ENCODE measurements around the gene SAMD4A.

SAMD4A gene

GRCh38 chr14:54556535-54556934 lies 10.4 kb upstream of the SAMD4A start:
- no peaks in the 10 kb centered on the region for H3K79me2 ChIP-seq (ENCODE audit: insufficient read depth, low read length)
- H3K4me2 ChIP-seq (ENCODE audit: low read length), result no peak overlapping the region
- no peaks in the 10 kb centered on the region for H3K9me3 ChIP-seq (ENCODE audit: low read length)
- H2AFZ ChIP-seq (ENCODE audit: low read length), result no peak overlapping the region
- no peaks in the 10 kb centered on the region for H4K20me1 ChIP-seq (ENCODE audit: insufficient read depth, low read length)
- no peaks in the 10 kb centered on the region for H3K4me1 ChIP-seq (ENCODE audit: insufficient read depth, low read length, severe bottlenecking)
- no peaks in the 10 kb centered on the region for H3K9me2 ChIP-seq (ENCODE audit: low read depth, low read length)
- no peaks in the 10 kb centered on the region for H3F3A ChIP-seq (ENCODE audit: insufficient read depth, low read length)
- TF ChIP-seq EZH2 (IDR thresholded peaks at IDR 0.05; ENCODE audit: borderline replicate concordance, low read length) (no peak), CTCF (IDR thresholded peaks at IDR 0.05; ENCODE audit: low read length) (no peak)
- H3K36me3 ChIP-seq (ENCODE audit: insufficient read depth, low read length), result no peaks in the 10 kb centered on the region
- H3K9ac ChIP-seq (ENCODE audit: low read length), result no peak overlapping the region
- no peak overlapping the region for H3K4me3 ChIP-seq (ENCODE audit: low read depth, low read length, poor library complexity, severe bottlenecking)
- H3K27me3 ChIP-seq (ENCODE audit: insufficient read depth, low read length), result no peaks in the 10 kb centered on the region
- no peak overlapping the region for H3K27ac ChIP-seq (ENCODE audit: low read depth, low read length, poor library complexity, severe bottlenecking)

GRCh38 chr14:54562334-54562733 lies 4.6 kb upstream of the SAMD4A start:
- Histone ChIP-seq H3K9me3 (ENCODE audit: low read length) (no peaks in the 10 kb centered on the region), H3K27me3 (ENCODE audit: insufficient read depth, low read length) (no peaks in the 10 kb centered on the region), H3F3A (ENCODE audit: insufficient read depth, low read length) (no peaks in the 10 kb centered on the region), H3K9ac (ENCODE audit: low read length) (no peak overlapping the region), H2AFZ (ENCODE audit: low read length) (no peak overlapping the region), H3K4me2 (ENCODE audit: low read length) (no peak overlapping the region), H3K4me3 (ENCODE audit: low read depth, low read length, poor library complexity, severe bottlenecking) (no peak overlapping the region), H3K36me3 (ENCODE audit: insufficient read depth, low read length) (no peaks in the 10 kb centered on the region), H3K27ac (ENCODE audit: low read depth, low read length, poor library complexity, severe bottlenecking) (no peak overlapping the region), H4K20me1 (ENCODE audit: insufficient read depth, low read length) (no peaks in the 10 kb centered on the region), H3K79me2 (ENCODE audit: insufficient read depth, low read length) (no peaks in the 10 kb centered on the region), H3K9me2 (ENCODE audit: low read depth, low read length) (no peaks in the 10 kb centered on the region), H3K4me1 (ENCODE audit: insufficient read depth, low read length, severe bottlenecking) (peaks cover 24% of the 10 kb centered on the region)
- no peak for TF ChIP-seq EZH2 (IDR thresholded peaks at IDR 0.05; ENCODE audit: borderline replicate concordance, low read length)
- TF ChIP-seq CTCF (IDR thresholded peaks at IDR 0.05; ENCODE audit: low read length), result no peak

- Histone ChIP-seq H3K9me2 (ENCODE audit: low read depth, low read length) (no peaks in the 10 kb centered on the region), H3K79me2 (ENCODE audit: insufficient read depth, low read length) (no peaks in the 10 kb centered on the region), H3K27me3 (ENCODE audit: insufficient read depth, low read length) (no peaks in the 10 kb centered on the region), H3K9ac (ENCODE audit: low read length) (no peak overlapping the region), H4K20me1 (ENCODE audit: insufficient read depth, low read length) (no peaks in the 10 kb centered on the region), H3K4me3 (ENCODE audit: low read depth, low read length, poor library complexity, severe bottlenecking) (no peak overlapping the region), H2AFZ (ENCODE audit: low read length) (no peak overlapping the region), H3K9me3 (ENCODE audit: low read length) (no peaks in the 10 kb centered on the region), H3K36me3 (ENCODE audit: insufficient read depth, low read length) (no peaks in the 10 kb centered on the region), H3K4me1 (ENCODE audit: insufficient read depth, low read length, severe bottlenecking) (peaks cover 32% of the 10 kb centered on the region), H3K27ac (ENCODE audit: low read depth, low read length, poor library complexity, severe bottlenecking) (no peak overlapping the region), H3K4me2 (ENCODE audit: low read length) (no peak overlapping the region), H3F3A (ENCODE audit: insufficient read depth, low read length) (no peaks in the 10 kb centered on the region)
- TF ChIP-seq EZH2 (IDR thresholded peaks at IDR 0.05; ENCODE audit: borderline replicate concordance, low read length), result no peak
- peak; percentile 91 for TF ChIP-seq CTCF (IDR thresholded peaks at IDR 0.05; ENCODE audit: low read length)
These were observed 2.7 kb upstream of the SAMD4A start for GRCh38 chr14:54564071-54564867.

Measured in OCI-LY1 (cell line).